GM12801 (cell line): Measurements from ENCODE around the gene ZBTB39.

Experiments
- TF ChIP-seq, protein P1 (sequence below): IDR thresholded peaks from one replicate; pipeline ENCODE4 v1.5.1; 2011; ENCODE audit warnings: control low read depth; ENCODE audit not compliant: insufficient read length; ENCODE audit errors: extremely low read depth

ZBTB39 gene, protein sequence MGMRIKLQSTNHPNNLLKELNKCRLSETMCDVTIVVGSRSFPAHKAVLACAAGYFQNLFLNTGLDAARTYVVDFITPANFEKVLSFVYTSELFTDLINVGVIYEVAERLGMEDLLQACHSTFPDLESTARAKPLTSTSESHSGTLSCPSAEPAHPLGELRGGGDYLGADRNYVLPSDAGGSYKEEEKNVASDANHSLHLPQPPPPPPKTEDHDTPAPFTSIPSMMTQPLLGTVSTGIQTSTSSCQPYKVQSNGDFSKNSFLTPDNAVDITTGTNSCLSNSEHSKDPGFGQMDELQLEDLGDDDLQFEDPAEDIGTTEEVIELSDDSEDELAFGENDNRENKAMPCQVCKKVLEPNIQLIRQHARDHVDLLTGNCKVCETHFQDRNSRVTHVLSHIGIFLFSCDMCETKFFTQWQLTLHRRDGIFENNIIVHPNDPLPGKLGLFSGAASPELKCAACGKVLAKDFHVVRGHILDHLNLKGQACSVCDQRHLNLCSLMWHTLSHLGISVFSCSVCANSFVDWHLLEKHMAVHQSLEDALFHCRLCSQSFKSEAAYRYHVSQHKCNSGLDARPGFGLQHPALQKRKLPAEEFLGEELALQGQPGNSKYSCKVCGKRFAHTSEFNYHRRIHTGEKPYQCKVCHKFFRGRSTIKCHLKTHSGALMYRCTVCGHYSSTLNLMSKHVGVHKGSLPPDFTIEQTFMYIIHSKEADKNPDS

DNA sequence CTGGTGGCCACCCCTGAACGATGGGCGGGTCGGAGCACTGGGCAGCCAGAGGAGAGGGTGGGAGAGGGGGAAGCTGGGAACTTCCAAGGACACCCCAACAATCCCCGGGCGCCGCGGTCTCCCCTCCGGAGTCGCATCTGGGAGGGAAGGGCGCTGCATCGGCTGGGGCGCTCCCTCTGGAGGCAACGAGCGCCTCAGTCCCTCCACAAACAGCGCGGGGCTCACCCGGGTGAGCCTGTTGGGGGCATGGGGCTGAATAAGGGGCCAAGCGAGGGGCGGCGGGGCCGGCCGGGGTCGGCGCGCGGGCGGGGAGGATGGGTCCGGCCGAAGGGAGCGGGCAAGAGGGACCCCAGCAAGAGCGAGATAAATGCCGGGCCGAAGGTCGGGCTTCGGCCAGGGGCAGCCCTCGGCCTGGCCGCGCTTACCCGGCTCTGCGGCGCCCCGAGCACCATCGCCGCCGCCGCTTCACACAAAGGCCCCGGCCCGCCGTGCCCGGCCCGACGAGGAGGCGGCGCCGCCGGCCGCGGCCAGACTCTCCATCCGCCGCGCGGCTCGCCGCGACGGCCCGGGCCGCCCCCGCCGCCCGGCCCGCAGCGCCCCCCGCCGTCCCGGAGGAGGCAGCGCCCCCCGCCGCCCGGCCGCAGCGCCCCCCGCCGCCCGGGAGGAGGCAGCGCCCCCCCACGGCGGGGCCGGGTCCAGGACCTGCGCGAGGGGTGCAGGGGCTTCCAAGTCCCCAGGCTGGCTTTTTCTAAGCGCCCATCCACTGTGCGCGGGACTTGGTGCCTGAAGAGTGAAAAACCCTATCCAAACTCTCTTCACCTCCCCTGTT lies at the start of gene ZBTB39:
Gene ZBTB39, minus strand, starts transcription at position 567 of the 829 bp plus-strand sequence. CDS start 1,629 bp downstream, outside the sequence.
- TF ChIP-seq, protein P1, sequence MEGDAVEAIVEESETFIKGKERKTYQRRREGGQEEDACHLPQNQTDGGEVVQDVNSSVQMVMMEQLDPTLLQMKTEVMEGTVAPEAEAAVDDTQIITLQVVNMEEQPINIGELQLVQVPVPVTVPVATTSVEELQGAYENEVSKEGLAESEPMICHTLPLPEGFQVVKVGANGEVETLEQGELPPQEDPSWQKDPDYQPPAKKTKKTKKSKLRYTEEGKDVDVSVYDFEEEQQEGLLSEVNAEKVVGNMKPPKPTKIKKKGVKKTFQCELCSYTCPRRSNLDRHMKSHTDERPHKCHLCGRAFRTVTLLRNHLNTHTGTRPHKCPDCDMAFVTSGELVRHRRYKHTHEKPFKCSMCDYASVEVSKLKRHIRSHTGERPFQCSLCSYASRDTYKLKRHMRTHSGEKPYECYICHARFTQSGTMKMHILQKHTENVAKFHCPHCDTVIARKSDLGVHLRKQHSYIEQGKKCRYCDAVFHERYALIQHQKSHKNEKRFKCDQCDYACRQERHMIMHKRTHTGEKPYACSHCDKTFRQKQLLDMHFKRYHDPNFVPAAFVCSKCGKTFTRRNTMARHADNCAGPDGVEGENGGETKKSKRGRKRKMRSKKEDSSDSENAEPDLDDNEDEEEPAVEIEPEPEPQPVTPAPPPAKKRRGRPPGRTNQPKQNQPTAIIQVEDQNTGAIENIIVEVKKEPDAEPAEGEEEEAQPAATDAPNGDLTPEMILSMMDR: no peak

DNA sequence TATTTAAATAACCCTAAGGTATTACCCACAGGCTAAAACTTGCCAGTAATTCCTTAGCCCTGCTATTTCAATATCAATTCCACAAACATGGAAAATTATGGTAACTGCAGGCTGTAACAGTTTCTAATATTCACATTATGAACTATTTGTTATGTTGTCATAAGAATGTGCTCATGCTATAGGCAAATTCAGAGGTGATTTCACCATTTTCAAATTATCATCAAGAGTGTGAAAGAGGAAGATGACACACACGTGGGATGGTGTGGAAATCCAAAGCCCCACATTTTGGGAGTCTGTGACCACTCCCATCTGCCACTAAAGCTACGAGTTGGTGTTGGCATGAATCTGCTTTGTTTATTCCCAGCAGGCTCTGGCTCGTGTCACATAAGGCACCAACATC lies 49.5 kb upstream of the ZBTB39 start:
- TF ChIP-seq, protein P1: no peak

DNA sequence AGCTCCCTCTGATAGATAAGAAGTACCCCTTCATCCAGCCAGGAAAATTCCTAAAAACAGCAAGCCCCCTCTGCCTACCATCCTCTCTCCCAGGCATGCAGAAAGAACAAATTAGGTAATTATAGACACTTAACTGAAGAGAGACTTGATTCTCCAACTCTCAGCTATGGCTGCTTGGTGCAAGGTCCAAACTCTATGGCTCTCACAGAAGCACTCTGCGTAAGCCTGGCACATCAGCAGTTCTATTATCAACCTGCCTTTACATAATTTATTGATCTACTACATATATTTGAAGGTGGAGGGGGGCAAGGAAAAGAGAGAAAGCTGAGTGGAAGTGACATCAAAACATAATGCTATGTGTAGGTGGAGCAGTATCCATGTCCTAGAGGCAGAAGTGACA lies 44.7 kb upstream of the ZBTB39 start:
- TF ChIP-seq, protein P1: no peak

DNA sequence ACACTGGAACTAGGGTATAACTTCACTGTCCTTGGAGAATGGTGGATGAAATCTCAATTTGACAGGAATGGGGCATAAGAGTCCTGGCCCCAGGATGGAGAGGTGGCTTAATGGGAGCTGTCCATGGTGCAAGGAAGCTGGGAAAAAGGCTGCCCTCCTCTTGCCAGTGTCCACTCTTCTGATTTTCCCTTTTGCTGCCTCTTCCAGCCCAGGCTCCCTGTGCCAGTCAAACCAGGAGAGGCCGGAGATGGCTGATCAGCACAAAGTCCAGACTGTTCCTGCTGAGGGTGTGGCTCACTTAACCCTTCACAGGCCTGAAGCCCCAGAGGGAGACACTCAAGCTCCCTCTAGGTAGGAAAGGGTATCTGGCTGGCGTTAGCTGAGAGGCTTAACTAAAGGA lies 43.5 kb upstream of the ZBTB39 start, which contains the start of gene MYO1A:
Gene MYO1A, minus strand, starts transcription at position 240 of the 400 bp plus-strand sequence. CDS start 1,806 bp downstream, outside the sequence.
- TF ChIP-seq, protein P1: no peak

DNA sequence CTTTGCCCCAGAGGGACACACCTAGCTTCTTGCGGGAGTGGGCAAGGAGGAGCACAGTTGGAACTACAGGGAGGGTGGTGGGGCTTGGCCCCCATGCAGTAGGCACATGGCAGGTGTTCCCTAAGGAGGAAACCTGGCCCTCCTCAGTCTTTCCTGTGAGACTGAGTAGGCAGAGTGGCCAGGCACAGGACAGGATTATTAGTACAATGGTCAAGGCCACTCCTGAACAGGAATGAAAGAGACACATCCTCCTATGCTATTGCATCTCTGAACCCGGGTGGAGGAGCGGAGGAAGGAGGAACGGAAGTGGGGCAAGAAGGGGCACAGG lies 42.7 kb upstream of the ZBTB39 start:
- TF ChIP-seq, protein P1: no peak

DNA sequence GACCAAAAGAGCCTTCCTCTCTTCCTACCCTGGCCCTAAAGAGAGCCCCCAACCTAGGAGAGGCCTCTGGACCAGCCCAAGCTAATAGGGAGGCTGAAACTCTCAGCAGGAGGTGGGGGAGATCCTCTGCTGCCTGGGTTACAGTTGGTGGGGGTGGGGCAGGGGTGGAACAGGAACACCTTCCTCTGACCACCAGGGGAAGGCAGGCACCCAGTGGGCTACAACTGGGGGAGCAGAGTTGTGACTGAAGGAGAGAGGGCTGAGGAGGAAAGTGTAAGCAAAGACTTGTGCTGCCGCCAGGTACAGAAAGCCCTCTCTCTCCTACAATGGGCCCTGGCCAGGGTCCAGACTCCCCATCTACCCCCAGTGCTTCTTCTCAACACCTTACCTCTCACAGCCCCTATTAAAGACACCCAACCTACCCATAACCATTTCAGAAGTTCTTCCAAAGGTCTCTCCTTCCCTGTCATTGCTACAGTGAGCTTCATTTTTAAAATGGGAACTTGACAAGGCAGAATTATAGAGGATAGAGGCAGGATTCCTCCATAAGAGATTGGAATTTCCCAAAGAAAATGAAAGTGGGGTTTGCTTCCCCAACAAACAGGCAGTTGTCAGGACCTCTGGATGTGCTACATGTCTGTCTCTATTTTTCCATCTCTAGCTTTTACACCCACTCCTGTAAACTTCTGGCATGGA lies 42.2 kb upstream of the ZBTB39 start:
- TF ChIP-seq, protein P1: no peak
